Liver (tissue), 9 donors: ENCODE results near the gene SEPTIN8. TPM values are rescaled to one million over a fixed set of nuclear protein-coding genes. Genes with fewer than 3 reads are reported as not detected.

Experiments
- DNase-seq: peaks from one replicate; pipeline ENCODE4 v3.0.0-alpha.2; 2017; ENCODE audit warnings: low spot score
- H3K27ac ChIP-seq, 2 donors: one replicate each; pipeline ENCODE4 v1.7.0; 2013; ENCODE audit warnings: inconsistent platforms in 2 of 2, low read length in 2 of 2, control low read depth in 1 of 2, low read depth in 1 of 2, mild to moderate bottlenecking in 1 of 2
- H3K27me3 ChIP-seq, 4 donors: one replicate each; pipeline versions ENCODE4 v1.6.1 to v1.7.0; 2013; ENCODE audit warnings: low read length in 3 of 4, inconsistent platforms in 1 of 4, mild to moderate bottlenecking in 1 of 4, moderate library complexity in 1 of 4; ENCODE audit not compliant: control insufficient read depth in 4 of 4, insufficient read depth in 4 of 4
- H3K36me3 ChIP-seq, 4 donors: one replicate each; pipeline versions ENCODE4 v1.6.1 to v1.7.0; 2013; ENCODE audit warnings: low read length in 3 of 4, mild to moderate bottlenecking in 3 of 4, low read depth in 1 of 4, moderate library complexity in 1 of 4; ENCODE audit not compliant: control insufficient read depth in 4 of 4, insufficient read depth in 3 of 4
- H3K4me1 ChIP-seq, 4 donors: one replicate each; pipeline versions ENCODE4 v1.6.1 to v1.7.0; 2013; ENCODE audit warnings: low read length in 3 of 4, mild to moderate bottlenecking in 3 of 4, moderate library complexity in 1 of 4; ENCODE audit not compliant: control insufficient read depth in 4 of 4, insufficient read depth in 4 of 4
- H3K4me3 ChIP-seq, 3 donors: one replicate each; pipeline versions ENCODE4 v1.6.1 to v1.7.0; 2013; ENCODE audit warnings: low read length in 3 of 3, control low read depth in 1 of 3, low read depth in 1 of 3, mild to moderate bottlenecking in 1 of 3
- H3K9ac ChIP-seq, 2 donors: one replicate each; pipeline ENCODE4 v1.7.0; 2013; ENCODE audit warnings: low read length in 2 of 2, mild to moderate bottlenecking in 2 of 2, moderate library complexity in 2 of 2, control low read depth in 1 of 2, low read depth in 1 of 2
- H3K9me3 ChIP-seq, 4 donors: one replicate each; pipeline versions ENCODE4 v1.6.1 to v1.7.0; 2013; ENCODE audit warnings: low read length in 3 of 4; ENCODE audit not compliant: control insufficient read depth in 4 of 4
- EGR1 ChIP-seq, 2 donors: IDR thresholded peaks; 2 replicates each; pipeline ENCODE4 v1.6.1; 2016 to 2018; ENCODE audit warnings: antibody characterized with exemption in 2 of 2, low read depth in 2 of 2
- FOXA1 ChIP-seq: IDR thresholded peaks from 2 replicates; pipeline ENCODE4 v1.6.1; 2016; ENCODE audit warnings: antibody characterized with exemption
- FOXA2 ChIP-seq: IDR thresholded peaks from 2 replicates; pipeline ENCODE4 v1.6.1; 2016; ENCODE audit warnings: antibody characterized with exemption
- GABPA ChIP-seq, 2 donors: IDR thresholded peaks in 1 of 2; conservative IDR thresholded peaks in 1 of 2; 2 replicates each; pipeline ENCODE4 v1.6.1; 2016; ENCODE audit warnings: antibody characterized with exemption in 2 of 2, mild to moderate bottlenecking in 1 of 2, moderate library complexity in 1 of 2
- HNF4G ChIP-seq: IDR thresholded peaks from 2 replicates; pipeline ENCODE4 v1.6.1; 2016; ENCODE audit warnings: antibody characterized with exemption
- JUND ChIP-seq, 2 donors: IDR thresholded peaks; 2 replicates each; pipeline ENCODE4 v1.6.1; 2016; ENCODE audit warnings: antibody characterized with exemption in 2 of 2
- NR2F2 ChIP-seq: IDR thresholded peaks from 2 replicates; pipeline ENCODE4 v1.6.1; 2016; ENCODE audit warnings: antibody characterized with exemption
- RAD21 ChIP-seq, 2 donors: IDR thresholded peaks; 2 replicates each; pipeline ENCODE4 v1.6.1; 2016; ENCODE audit warnings: antibody characterized with exemption in 2 of 2, mild to moderate bottlenecking in 2 of 2
- RXRA ChIP-seq, 2 donors: IDR thresholded peaks; 2 replicates each; pipeline ENCODE4 v1.6.1; 2017 to 2018; ENCODE audit warnings: antibody characterized with exemption in 2 of 2, mild to moderate bottlenecking in 1 of 2
- SP1 ChIP-seq: IDR thresholded peaks from 2 replicates; pipeline ENCODE4 v1.6.1; 2018; ENCODE audit warnings: antibody characterized with exemption, mild to moderate bottlenecking
- TAF1 ChIP-seq: conservative IDR thresholded peaks from 2 replicates; pipeline ENCODE4 v1.6.1; 2016; ENCODE audit warnings: antibody characterized with exemption, mild to moderate bottlenecking
- WGBS: extraction: QIAGEN DNeasy Blood & Tissue Kit; methylation state at CpG from one replicate; pipeline ENCODE4 v1.1.7; 2013; 5-methylcytosine and 5-hydroxymethylcytosine counted together
- polyA plus RNA-seq, 2 donors: library from polyadenylated mRNA; stranded (reverse) in 1 of 2; unstranded in 1 of 2; fragments of 200-250 nt in 1 of 2; fragments of >200 nt in 1 of 2; fragmentation: Nextera tagmentation in 1 of 2; extraction: Ambion mirVana in 1 of 2; gene quantifications; one replicate each; pipeline versions ENCODE4 v1.2.1 to v1.2.3, GENCODE V29; 2013 to 2015
- total RNA-seq, 2 donors: library from RNA; depleted of rRNA; stranded (reverse); fragments of >200 nt; gene quantifications; one replicate each; pipeline ENCODE4 v1.2.3, GENCODE V29; 2014
- TF ChIP-seq, protein P1 (sequence below): IDR thresholded peaks from 2 replicates; pipeline ENCODE4 v1.6.1; 2016; ENCODE audit warnings: antibody characterized with exemption
- TF ChIP-seq, protein P2 (sequence below): IDR thresholded peaks from 2 replicates; pipeline ENCODE4 v1.6.1; 2016; ENCODE audit warnings: antibody characterized with exemption
- TF ChIP-seq, protein P3 (sequence below): fragments of 150-350 bp; IDR thresholded peaks from 2 replicates; pipeline ENCODE4 v1.5.1; 2017; ENCODE audit warnings: improper control_type of control experiment, low read depth, low read length; ENCODE audit not compliant: missing input control
- TF ChIP-seq, protein P4 (sequence below): IDR thresholded peaks from 2 replicates; pipeline ENCODE4 v1.6.1; 2016; ENCODE audit warnings: antibody characterized with exemption, mild to moderate bottlenecking
- donor health status: healthy.
- donor health status: healthy.
- donor health status: healthy.
- donor health status: healthy.
- donor health status: healthy.

Gene SEPTIN8
- total and polyA plus RNA-seq, 4 donors = 4.7 to 16.5 (median 9.8) TPM

DNA sequence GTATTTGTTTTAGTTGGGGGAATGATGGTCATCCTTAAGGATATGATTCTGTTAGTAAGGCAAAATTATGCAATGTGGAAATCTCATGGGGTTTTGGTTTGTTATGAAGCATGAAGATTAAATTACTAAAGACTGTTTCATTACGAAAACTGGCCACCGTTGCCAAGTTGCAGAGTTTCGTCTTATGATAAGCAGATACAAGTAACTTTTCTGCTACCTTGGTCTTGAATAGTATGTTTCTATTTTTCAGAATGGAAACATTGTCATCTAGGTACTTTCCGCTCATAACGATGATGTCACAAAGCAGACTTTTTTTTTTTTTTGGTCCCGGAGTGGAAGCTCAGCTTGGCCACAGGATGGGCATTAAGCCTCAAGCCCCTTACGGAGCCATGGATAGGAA, 25.6 kb downstream of the SEPTIN8 start:
- H3K4me1 ChIP-seq = peaks cover 0 to 6% (median 1%) of the 10 kb centered on the region in 4 donors
- no peak for DNase-seq
- H3K9me3 ChIP-seq = no peaks in the 10 kb centered on the region
- no peak overlapping the region for H3K4me3 ChIP-seq
- 88% methylated on average over 7 of the region's 7 CpGs for WGBS
- H3K9ac ChIP-seq = no peak overlapping the region
- H3K27ac ChIP-seq = no peak overlapping the region
- no peak for TF ChIP-seq SP1
- TF ChIP-seq FOXA1 = no peak
- TF ChIP-seq RAD21 (IDR thresholded peaks at IDR 0.05) = no peak
- TF ChIP-seq, protein P1, sequence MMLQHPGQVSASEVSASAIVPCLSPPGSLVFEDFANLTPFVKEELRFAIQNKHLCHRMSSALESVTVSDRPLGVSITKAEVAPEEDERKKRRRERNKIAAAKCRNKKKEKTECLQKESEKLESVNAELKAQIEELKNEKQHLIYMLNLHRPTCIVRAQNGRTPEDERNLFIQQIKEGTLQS = no peak
- TF ChIP-seq, protein P2, sequence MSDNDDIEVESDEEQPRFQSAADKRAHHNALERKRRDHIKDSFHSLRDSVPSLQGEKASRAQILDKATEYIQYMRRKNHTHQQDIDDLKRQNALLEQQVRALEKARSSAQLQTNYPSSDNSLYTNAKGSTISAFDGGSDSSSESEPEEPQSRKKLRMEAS = no peak
- no peak for TF ChIP-seq EGR1 (IDR thresholded peaks at IDR 0.05; ENCODE audit: low read depth in 2 of 2)
- TF ChIP-seq RXRA (IDR thresholded peaks at IDR 0.05) = no peak
- TF ChIP-seq, protein P3, sequence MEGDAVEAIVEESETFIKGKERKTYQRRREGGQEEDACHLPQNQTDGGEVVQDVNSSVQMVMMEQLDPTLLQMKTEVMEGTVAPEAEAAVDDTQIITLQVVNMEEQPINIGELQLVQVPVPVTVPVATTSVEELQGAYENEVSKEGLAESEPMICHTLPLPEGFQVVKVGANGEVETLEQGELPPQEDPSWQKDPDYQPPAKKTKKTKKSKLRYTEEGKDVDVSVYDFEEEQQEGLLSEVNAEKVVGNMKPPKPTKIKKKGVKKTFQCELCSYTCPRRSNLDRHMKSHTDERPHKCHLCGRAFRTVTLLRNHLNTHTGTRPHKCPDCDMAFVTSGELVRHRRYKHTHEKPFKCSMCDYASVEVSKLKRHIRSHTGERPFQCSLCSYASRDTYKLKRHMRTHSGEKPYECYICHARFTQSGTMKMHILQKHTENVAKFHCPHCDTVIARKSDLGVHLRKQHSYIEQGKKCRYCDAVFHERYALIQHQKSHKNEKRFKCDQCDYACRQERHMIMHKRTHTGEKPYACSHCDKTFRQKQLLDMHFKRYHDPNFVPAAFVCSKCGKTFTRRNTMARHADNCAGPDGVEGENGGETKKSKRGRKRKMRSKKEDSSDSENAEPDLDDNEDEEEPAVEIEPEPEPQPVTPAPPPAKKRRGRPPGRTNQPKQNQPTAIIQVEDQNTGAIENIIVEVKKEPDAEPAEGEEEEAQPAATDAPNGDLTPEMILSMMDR = no peak
- no peak for TF ChIP-seq GABPA (IDR thresholded peaks at IDR 0.05 in 1 of 2, conservative IDR thresholded peaks at IDR 0.05 in 1 of 2)
- TF ChIP-seq JUND (IDR thresholded peaks at IDR 0.05) = no peak
- peaks cover 0 to 5% (median 0%) of the 10 kb centered on the region in 4 donors for H3K27me3 ChIP-seq
- H3K36me3 ChIP-seq = no peaks in the 10 kb centered on the region

DNA sequence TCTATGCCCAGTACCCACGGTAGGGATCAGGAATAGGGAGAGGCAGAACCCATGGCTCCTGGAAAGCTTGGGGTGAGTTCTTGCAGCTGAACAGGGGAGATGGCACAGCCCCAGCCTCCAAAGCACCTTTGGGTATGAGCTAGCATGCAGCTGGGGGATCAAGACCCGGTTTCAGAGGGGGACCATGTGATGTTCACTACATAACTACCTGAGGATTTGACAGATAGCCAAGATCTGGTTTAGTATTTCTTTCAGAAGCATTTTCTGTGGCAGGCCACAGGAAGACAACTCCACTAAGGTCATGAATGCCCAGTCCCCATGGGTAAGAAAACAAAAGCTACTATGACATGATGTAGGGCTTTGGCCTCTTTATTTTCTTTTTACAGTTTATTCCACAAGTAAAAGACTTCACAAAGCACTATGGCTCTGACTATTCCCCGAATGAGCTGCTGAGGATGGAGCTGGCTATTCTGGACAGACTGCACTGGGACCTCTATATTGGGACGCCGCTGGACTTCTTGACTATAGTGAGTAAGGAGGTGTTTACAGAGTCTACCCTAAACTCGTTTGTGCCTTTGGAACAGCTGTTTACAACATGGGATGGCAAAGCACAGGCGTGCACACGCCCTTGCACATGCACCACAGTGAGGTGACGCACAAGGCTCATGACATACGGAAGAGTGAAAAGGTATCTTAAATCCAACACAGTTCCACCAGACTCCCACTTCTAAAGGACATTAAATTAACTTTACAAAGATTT, 26.4 kb downstream of the SEPTIN8 start:
- H3K27ac ChIP-seq = no peak overlapping the region
- no peaks in the 10 kb centered on the region for H3K9me3 ChIP-seq
- peaks cover 0 to 5% (median 0%) of the 10 kb centered on the region in 4 donors for H3K27me3 ChIP-seq
- no peak overlapping the region for H3K9ac ChIP-seq
- 89% methylated on average over 10 of the region's 10 CpGs for WGBS
- TF ChIP-seq FOXA1 (no peak), HNF4G (no peak), RAD21 (IDR thresholded peaks at IDR 0.05) (no peak), FOXA2 (no peak), TAF1 (no peak), NR2F2 (no peak)
- TF ChIP-seq, protein P2 = no peak
- TF ChIP-seq, protein P4, sequence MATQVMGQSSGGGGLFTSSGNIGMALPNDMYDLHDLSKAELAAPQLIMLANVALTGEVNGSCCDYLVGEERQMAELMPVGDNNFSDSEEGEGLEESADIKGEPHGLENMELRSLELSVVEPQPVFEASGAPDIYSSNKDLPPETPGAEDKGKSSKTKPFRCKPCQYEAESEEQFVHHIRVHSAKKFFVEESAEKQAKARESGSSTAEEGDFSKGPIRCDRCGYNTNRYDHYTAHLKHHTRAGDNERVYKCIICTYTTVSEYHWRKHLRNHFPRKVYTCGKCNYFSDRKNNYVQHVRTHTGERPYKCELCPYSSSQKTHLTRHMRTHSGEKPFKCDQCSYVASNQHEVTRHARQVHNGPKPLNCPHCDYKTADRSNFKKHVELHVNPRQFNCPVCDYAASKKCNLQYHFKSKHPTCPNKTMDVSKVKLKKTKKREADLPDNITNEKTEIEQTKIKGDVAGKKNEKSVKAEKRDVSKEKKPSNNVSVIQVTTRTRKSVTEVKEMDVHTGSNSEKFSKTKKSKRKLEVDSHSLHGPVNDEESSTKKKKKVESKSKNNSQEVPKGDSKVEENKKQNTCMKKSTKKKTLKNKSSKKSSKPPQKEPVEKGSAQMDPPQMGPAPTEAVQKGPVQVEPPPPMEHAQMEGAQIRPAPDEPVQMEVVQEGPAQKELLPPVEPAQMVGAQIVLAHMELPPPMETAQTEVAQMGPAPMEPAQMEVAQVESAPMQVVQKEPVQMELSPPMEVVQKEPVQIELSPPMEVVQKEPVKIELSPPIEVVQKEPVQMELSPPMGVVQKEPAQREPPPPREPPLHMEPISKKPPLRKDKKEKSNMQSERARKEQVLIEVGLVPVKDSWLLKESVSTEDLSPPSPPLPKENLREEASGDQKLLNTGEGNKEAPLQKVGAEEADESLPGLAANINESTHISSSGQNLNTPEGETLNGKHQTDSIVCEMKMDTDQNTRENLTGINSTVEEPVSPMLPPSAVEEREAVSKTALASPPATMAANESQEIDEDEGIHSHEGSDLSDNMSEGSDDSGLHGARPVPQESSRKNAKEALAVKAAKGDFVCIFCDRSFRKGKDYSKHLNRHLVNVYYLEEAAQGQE = no peak
- TF ChIP-seq, protein P3 = no peak
- no peaks in the 10 kb centered on the region for H3K36me3 ChIP-seq
- no peak overlapping the region for H3K4me3 ChIP-seq
- H3K4me1 ChIP-seq = peaks cover 0 to 6% (median 1%) of the 10 kb centered on the region in 4 donors
- DNase-seq = no peak
